ENCODE measurements around the gene NFIA. TPM values are rescaled to one million over a fixed set of nuclear protein-coding genes. Genes with fewer than 3 reads are reported as not detected.

Gene NFIA
- 32.1 and 43.4 TPM in 2 replicates for total RNA-seq

GRCh38 chr1:61082311-61083012 is at the start of gene NFIA:
Gene NFIA (plus strand): TSS chr1:61082561.

